Activated CD8-positive, alpha-beta memory T cell treated with anti-CD3 and anti-CD28 coated beads for 48 hours (primary cell): ENCODE measurements around the gene SLC6A13.

Source experiments
- DNase-seq, 3 experiments: peaks; one replicate each; pipeline ENCODE4 v3.0.0-alpha.2; 2020; ENCODE audit warnings: low read depth in 2 of 3, low spot score in 2 of 3

Gene SLC6A13

DNA sequence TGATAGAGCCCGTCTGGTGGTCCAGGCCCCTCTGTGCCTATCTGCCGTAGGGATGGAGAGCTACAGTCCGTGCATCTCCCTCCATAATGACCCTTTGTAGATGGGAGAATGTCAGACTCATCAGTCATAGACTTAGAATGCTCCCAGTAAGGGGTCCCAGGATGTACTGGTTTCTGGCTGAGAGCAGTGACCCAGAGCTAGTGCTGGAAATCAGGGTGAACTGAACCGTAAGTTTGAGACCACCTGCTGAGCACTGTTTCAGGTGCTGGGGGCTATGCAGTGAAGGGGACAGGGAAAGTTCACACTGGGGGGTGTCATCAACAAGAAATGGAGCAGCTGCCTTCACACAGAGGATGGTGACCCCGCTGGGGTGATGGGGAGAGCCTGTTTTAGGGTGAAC lies 82.8 kb downstream of the SLC6A13 start:
- no peak for DNase-seq

DNA sequence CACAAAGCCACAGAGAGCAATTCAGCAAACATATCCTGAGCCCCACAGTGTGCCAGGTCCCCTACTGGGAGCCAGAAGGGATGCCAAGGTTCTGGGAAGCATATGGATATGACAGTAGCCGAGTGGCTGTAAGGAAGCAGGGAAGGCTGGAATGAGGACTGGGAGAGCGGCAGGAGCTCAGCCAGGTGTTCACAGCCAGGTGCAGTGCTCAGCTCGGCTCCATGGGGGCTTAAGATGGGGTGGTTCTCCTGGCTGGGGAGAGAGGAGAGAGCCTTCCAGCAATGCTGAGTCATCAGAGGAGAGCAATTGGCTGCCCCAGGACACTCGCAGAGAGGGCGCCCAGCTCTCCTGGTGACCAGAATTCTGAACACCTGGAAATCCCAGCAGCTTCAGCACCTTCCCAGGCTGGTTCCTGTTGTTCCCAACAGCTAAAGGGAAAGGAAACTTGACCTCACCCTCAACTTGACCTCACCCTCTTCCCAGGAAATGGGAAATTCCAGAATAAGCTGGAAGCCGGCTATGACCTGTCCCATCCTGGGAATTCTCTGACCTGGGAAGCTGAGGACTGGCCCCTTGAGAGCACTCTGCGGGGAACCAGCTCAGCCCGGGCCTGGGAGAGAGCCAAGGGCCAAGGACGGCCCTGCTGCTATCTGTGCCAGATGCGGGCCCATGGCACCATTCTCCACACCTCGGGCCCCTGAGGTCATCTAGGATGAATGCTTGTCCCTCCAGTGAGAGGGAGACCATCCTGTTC lies 83.3 kb downstream of the SLC6A13 start:
- DNase-seq, result no peak

DNA sequence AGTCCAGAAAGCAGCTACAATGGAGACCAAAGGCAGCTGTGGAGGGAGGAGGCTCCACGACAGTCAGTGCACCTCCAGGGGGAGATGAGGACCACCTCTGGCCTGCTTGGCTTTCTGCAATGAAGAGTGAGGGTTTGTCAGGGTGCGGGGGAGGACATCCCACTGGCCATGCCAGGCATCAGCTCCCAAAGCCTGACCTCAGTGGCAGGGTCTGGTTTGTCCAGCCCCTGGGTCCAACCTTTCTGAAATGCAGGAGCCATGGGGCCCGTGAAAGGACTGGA lies 83.9 kb downstream of the SLC6A13 start:
- no peak for DNase-seq

DNA sequence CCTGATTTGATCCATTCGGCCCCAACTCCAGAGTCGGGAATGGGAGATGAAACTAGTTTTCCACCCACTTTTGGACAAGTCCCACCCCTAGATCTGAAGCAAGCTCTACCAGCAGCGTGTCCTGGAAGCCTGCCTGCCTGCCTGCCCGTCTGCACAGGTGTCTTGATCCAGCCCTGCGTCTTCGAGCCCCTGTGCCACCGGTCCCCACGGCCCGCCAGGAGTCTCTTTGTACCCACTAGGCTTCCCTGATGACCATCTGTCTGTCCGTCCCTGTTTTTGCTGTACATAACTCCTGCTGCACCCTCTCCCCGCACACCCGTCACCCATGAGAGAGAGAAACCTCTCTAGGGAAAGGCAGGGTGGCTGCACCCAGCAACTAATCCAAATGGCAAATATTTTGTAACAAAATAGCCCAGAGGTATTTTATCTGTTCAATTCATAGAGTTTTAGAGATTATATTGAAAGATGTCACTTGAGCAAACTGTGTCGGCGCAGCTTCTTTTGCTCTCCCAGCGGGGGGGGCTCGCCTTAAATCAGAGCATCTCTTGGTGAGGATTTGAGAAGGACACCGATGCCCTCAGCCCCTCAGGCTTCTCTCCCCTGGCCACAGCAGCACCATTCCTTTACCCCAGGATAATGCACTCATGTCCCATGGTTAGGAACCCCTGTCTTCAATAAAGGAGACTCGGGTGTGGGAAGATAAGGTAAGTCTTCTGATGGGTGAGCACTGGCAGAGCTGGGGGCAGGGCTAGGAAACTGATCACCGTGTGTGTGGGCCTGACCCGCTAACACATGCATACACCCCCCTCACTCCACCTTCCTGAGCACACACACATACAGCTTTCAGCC lies 84.4 kb downstream of the SLC6A13 start:
- no peak for DNase-seq

DNA sequence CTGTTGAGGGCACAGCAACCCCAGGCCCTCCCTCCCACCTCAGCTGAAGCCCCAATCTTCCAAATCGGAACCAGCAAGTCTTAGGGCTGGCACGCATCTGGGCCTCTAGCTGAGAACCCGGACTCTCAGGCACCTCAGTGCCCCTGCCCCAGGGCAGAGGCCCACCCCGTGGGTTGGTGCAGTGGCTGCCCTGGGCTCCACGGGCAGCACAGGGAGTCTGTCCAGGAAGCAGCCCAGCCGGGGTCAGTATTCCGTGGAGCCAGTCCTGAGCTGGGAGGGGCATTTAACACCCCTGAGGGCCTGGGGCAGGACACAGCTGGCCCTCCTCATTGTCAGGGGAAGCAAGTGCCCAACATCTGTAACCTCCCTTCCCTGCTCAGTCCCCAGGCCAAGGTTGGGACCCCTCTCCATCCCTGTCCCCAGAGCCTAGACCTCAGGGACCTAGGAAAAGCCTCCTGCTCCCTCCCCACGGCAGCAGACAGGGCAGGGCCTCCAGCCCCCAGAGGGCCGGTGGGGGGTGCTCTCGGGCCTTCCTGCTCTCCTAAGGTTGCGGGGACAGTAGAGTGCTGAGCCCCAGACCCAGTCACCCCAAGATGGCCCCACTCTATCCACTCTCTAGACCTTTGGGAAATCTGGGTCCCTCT lies 85.2 kb downstream of the SLC6A13 start:
- DNase-seq, result no peak

DNA sequence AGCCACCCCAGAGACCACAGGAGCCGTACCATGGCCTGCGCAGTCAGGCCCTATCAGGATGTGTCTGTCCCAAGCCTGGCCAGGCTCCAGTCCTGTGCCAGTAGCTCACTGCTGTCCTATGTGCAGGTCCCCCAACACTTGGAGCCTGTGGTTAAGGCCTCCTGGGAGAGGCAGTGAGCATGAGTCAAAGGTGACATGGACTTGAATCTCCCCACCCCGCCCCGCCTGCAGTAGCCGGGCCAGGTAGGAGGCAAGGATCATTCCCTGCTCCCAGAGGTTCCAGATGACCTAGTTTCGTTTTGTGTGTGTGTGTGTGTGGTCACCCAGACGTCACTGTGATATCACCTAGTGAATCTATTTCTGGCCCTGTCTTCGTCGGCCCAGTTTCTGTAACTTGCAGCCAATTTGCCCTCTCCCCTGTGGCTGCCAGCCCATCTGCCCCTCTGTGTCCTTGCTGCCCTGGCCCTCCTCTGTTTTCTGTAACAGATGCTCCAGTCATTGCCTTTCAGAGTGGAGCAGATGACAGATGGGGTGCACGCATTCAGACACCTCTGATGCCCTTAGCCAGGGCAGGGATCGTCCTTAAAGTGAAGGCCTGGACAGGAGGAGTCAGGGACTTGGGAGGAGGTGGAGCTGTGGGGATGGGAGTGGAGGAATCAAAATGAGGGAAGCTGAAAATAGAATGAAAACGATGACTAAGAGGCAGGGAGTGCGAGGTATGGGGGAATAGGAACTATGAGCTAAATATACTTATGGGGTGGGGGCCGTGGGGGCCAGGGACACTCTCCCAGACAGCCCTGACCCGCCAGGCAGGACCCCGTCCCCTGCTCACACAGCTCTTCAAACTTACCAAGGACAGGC lies 86.1 kb downstream of the SLC6A13 start:
- DNase-seq, result no peak

DNA sequence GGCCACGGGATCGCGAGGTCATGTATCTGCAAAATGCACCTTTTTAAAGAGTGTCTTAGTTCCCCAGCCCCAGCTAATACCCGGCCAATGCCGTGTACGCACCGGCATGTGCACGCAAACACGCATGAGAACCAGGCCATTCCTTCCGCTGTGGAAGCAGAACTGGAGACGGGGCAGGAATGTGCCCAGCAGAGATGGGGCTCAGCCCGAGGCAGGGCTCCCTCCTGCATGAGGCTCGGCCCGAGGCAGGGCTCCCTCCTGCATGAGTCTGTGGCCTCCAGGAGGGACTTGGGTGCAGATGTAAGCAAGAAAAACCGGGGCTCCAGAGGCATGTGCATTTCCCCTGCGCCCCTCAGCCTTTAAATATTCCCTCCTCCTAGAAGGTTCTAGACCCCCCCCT lies 86.9 kb downstream of the SLC6A13 start:
- no peak for DNase-seq

DNA sequence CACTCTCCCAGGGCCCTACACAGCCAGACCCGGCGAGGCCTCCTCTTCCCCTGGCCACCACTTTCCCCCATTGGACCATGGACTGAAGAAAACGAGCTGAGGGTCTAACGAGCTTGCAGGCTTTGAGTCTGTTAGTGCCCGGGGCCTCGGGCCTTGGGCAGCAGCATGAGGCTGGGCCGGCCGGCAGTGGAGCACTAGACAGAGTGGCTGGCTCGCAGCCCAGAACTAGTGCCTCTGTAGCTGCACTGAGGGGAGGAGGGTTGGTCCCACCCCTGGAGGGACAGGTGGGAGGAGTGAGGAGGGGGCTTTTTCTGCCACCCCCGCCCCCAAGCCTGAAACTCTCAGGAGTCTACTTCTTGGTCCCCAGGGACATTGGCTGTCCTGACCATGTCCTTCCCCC lies 87.4 kb downstream of the SLC6A13 start:
- no peak for DNase-seq

DNA sequence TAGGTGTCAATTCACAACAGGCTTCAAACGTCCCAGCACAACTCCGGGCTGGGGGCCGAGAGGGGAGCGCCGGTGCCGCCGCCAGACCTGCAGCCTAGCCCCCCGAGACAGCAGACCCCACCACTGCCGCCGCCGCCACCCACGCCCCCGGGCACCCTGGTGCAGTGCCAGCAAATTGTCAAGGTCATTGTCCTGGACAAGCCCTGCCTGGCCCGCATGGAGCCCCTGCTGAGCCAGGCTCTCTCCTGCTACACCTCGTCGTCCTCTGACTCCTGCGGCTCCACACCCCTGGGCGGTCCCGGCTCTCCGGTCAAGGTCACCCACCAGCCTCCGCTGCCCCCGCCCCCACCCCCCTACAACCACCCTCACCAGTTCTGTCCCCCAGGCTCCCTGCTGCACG lies 88.0 kb downstream of the SLC6A13 start:
- DNase-seq, result no peak

DNA sequence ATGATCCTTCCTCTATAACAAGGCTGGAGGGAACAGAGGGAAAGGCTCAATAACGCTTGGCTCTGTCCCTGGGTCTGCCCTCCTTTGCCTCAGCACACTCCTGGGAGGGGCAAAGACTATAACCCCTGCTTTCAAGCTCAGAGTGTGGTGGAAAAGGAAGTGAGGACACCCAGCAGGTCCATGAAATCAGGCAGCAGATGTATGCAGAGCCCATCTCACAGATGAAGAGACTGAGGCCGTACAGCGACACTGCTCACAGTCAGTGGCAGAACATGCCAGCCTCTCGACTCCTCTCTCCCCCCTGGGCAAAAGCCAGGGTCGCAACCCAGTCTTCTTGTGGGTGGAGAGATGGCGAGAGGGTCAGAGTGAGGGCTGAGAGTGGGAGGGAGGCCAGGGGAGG lies 88.5 kb downstream of the SLC6A13 start:
- DNase-seq, result no peak

DNA sequence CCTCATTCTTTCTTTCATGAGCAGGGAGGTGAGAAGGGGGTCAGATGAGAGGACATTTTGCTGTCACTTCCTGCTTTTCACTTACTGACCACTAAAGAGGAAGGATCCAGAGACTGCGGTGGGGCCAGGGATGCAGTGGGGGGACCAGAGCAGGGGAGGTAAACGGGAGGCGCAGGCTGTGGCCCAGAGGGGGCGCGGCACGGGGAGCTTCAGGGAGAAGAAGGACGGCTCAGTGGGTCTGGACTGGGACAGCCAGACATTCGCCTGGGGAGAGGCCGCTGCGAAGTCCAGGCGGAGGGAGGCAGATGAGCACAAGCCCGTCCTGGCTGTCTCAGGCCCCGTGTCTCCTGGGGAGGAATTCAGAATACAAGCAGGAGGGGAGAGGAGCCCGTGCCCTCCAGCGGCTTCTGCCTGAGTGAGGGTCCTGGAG lies 89.9 kb downstream of the SLC6A13 start:
- no peak for DNase-seq

DNA sequence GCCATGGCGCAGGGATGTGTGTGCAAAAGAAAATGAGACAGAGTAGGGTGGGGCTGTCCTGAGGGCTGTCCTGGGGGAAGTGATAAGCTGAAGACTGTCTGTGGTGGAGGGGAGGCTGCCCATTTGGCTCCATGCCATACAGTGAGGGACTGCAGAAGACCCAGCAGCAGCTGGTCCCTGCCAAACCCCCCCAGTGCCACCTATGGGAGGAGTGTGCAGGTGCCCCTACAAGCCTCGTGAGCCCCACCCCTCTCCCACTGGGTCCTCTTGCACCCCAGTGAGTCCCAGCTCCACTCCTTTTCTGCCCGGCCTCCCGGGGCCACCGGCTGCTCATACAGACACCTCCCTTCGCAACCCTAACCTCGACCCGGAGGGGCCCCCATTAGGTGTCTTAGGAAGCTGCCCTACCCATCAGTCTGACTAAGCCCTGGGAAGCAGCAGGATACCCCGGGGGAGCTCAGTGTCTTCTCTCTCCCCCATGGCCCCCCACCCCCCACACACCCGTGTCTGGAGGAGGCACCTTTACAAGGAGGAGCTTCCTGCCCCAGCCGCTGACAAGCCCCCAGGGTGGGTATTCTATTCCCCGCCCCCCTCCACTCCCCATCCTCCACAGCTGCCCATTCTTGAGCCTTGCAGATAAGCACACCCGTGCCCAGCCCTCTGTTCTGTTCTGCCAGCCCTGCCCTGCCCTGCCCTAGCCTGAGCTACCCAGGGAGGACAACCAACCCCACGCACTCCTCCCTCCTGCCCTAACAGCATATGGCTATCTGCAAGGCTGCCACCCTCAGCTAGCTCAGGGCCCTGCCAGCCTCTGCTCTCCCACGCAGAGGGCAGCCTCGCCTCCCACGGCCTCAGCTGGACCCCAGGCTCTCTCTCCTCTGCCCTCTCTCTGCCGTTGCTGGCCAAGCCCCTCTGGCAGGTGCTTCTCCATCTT lies 90.6 kb downstream of the SLC6A13 start:
- DNase-seq, result no peak

DNA sequence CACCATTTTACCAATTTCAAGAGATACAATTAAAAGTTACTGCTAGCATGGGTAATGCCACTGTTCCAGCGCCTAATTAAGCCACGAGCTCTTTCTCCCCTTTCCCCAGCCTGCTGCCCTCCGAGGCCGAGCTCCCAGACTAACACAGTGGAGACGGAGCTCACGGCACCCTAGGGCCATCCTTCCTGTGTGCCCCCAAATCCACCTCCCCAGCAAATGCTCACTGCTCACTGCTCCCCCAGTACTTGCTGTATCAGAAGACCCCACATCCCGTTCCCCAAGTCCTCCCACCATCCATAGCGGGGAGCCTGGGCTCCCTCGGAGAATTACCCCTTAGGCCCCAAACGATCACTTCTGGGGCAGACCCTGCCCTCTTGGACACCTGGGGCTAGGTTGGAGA lies 91.4 kb downstream of the SLC6A13 start:
- DNase-seq, result no peak
